Keratinocyte (primary cell): ENCODE measurements around the gene NEUROD2.

Experiments used
- EZH2 ChIP-seq: IDR thresholded peaks from one replicate; pipeline ENCODE4 v1.6.1; 2012; ENCODE audit warnings: inconsistent platforms, mild to moderate bottlenecking, low read length, moderate library complexity
- TF ChIP-seq, protein P1 (sequence below), 3 experiments: IDR thresholded peaks in 1 of 3; conservative IDR thresholded peaks in 1 of 3; optimal IDR thresholded peaks in 1 of 3; 2 replicates in 2 of 3; 3 replicates in 1 of 3; pipeline versions ENCODE3 to v1.5.1; 2011; ENCODE audit warnings: low read length in 3 of 3, mild to moderate bottlenecking in 3 of 3, moderate library complexity in 2 of 3, control low read depth in 1 of 3, inconsistent platforms in 1 of 3; ENCODE audit not compliant: insufficient read depth in 2 of 3; ENCODE audit errors: extremely low read depth in 1 of 3

DNA sequence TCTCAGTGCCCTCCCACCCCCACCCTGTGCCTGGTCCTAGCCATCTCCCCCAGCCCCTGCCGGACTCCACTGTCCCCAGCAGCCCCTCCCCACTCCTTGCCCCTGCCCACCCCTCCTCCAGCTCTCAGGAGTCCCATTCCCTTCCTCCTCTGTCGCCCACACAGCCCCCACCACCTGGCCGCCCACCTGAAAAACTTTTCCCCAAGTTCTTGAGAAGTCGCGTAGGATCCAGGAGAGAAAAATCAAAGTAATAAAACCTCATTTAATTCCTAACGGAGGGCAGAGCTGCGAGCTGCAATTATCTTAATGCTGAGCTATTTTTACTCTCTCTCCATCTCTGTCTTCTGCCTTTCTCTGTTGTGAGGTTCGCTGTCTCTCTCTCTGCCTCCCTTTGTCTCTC, 16.6 kb upstream of the NEUROD2 start:
- TF ChIP-seq, protein P1, sequence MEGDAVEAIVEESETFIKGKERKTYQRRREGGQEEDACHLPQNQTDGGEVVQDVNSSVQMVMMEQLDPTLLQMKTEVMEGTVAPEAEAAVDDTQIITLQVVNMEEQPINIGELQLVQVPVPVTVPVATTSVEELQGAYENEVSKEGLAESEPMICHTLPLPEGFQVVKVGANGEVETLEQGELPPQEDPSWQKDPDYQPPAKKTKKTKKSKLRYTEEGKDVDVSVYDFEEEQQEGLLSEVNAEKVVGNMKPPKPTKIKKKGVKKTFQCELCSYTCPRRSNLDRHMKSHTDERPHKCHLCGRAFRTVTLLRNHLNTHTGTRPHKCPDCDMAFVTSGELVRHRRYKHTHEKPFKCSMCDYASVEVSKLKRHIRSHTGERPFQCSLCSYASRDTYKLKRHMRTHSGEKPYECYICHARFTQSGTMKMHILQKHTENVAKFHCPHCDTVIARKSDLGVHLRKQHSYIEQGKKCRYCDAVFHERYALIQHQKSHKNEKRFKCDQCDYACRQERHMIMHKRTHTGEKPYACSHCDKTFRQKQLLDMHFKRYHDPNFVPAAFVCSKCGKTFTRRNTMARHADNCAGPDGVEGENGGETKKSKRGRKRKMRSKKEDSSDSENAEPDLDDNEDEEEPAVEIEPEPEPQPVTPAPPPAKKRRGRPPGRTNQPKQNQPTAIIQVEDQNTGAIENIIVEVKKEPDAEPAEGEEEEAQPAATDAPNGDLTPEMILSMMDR (optimal IDR thresholded peaks at IDR 0.05 in 1 of 3, IDR thresholded peaks at IDR 0.05 in 1 of 3, conservative IDR thresholded peaks at IDR 0.05 in 1 of 3; ENCODE audit: extremely low read depth in 1 of 3, insufficient read depth in 2 of 3, low read length in 3 of 3) = no peak
- no peak for TF ChIP-seq EZH2
